ENCODE data around the gene SIK3. TPM values are rescaled to one million over a fixed set of nuclear protein-coding genes. Genes with fewer than 3 reads are reported as not detected.
"Not testable (repeated sequence)": the region's sequence is repeated elsewhere in the genome, so short reads cannot be mapped to it uniquely, and the experiment has no call there.

The SIK3 gene
- total RNA-seq, 1 experiment from 2014 or later, result 34.4 TPM

GRCh38 chr11:117134431-117134830 is 36.2 kb upstream of the SIK3 start:
- Mint-ChIP-seq H3K27me3 (ENCODE audit: low read depth) (no peaks in the 10 kb centered on the region; the same call in 1 of the 2 replicates), H3K4me1 (peaks cover 6% of the 10 kb centered on the region; the same call in 1 of the 2 replicates), H3K27ac (no peak overlapping the region), H3K9me3 (no peaks in the 10 kb centered on the region), H3K36me3 (no peaks in the 10 kb centered on the region), H3K4me3 (no peak overlapping the region)
- ChIA-PET CTCF (no interaction called here), POLR2A (no interaction called here)
- ATAC-seq, result no peak
- TF ChIP-seq SP1 (CRISPR knock-in tag; conservative IDR thresholded peaks at IDR 0.05) (no peak), TP53 (CRISPR knock-in tag; IDR thresholded peaks at IDR 0.05) (no peak), GTF2I (CRISPR knock-in tag; conservative IDR thresholded peaks at IDR 0.05) (no peak), MAX (CRISPR knock-in tag; IDR thresholded peaks at IDR 0.05) (no peak), PREB (CRISPR knock-in tag; IDR thresholded peaks at IDR 0.05; ENCODE audit: borderline replicate concordance) (no peak), ZNF532 (CRISPR knock-in tag; IDR thresholded peaks at IDR 0.05; ENCODE audit: borderline replicate concordance) (no peak), ZNF281 (CRISPR knock-in tag; IDR thresholded peaks at IDR 0.05) (no peak), NR1H2 (CRISPR knock-in tag; IDR thresholded peaks at IDR 0.05) (no peak), ESRRA (CRISPR knock-in tag; IDR thresholded peaks at IDR 0.05; ENCODE audit: borderline replicate concordance) (no peak), ZNF138 (CRISPR knock-in tag; conservative IDR thresholded peaks at IDR 0.05) (no peak), CREM (CRISPR knock-in tag; IDR thresholded peaks at IDR 0.05) (no peak)
- no peak for DNase-seq (ENCODE audit: low spot score)

GRCh38 chr11:117130879-117131278 is 32.7 kb upstream of the SIK3 start:
- CTCF ChIA-PET, result no interaction called here
- no peak for DNase-seq (ENCODE audit: low spot score)
- POLR2A ChIA-PET, result interaction anchor here (0.7 kb wide), 1 partner anchor 26 kb away, joined by 3 read pairs; no protein-coding TSS in a partner anchor

GRCh38 chr11:117130396-117130795 is 32.2 kb upstream of the SIK3 start:
- H3K4me3 Mint-ChIP-seq; CTCF ChIA-PET; H3K9me3 Mint-ChIP-seq; H3K36me3 Mint-ChIP-seq; H3K4me1 Mint-ChIP-seq; H3K27ac Mint-ChIP-seq; ATAC-seq; DNase-seq (ENCODE audit: low spot score); H3K27me3 Mint-ChIP-seq (ENCODE audit: low read depth): not testable (repeated sequence)
- POLR2A ChIA-PET, result interaction anchor here (0.7 kb wide), 1 partner anchor 26 kb away, joined by 3 read pairs; no protein-coding TSS in a partner anchor

More at GRCh38 chr11:117130879-117131278, 32.7 kb upstream of the SIK3 start:
- no peaks in the 10 kb centered on the region for H3K27me3 Mint-ChIP-seq (ENCODE audit: low read depth)
- H3K36me3 Mint-ChIP-seq, result no peaks in the 10 kb centered on the region
- no peak overlapping the region for H3K27ac Mint-ChIP-seq
- no peaks in the 10 kb centered on the region for H3K9me3 Mint-ChIP-seq
- no peak for ATAC-seq
- TF ChIP-seq SOX15 (CRISPR knock-in tag; IDR thresholded peaks at IDR 0.05) (no peak), ATF1 (CRISPR knock-in tag; IDR thresholded peaks at IDR 0.05) (no peak), E2F1 (CRISPR knock-in tag; IDR thresholded peaks at IDR 0.05) (no peak), IRF1 (CRISPR knock-in tag; IDR thresholded peaks at IDR 0.05) (no peak), KAT7 (CRISPR knock-in tag; IDR thresholded peaks at IDR 0.05; ENCODE audit: borderline replicate concordance) (no peak), NFATC4 (CRISPR knock-in tag; IDR thresholded peaks at IDR 0.05) (no peak), MAX (CRISPR knock-in tag; IDR thresholded peaks at IDR 0.05) (no peak), SP1 (CRISPR knock-in tag; conservative IDR thresholded peaks at IDR 0.05) (no peak)
- H3K4me1 Mint-ChIP-seq, result no peaks in the 10 kb centered on the region
- no peak overlapping the region for H3K4me3 Mint-ChIP-seq

Measured in WTC11 (cell line).